Liver (tissue), 3 donors: ENCODE measurements around the gene KANSL1L.

Experiments used
- EGR1 ChIP-seq, 2 donors: IDR thresholded peaks; 2 replicates each; pipeline ENCODE4 v1.6.1; 2016 to 2018; ENCODE audit warnings: antibody characterized with exemption in 2 of 2, low read depth in 2 of 2
- JUND ChIP-seq, 2 donors: IDR thresholded peaks; 2 replicates each; pipeline ENCODE4 v1.6.1; 2016; ENCODE audit warnings: antibody characterized with exemption in 2 of 2
- RAD21 ChIP-seq, 2 donors: IDR thresholded peaks; 2 replicates each; pipeline ENCODE4 v1.6.1; 2016; ENCODE audit warnings: antibody characterized with exemption in 2 of 2, mild to moderate bottlenecking in 2 of 2
- SP1 ChIP-seq: IDR thresholded peaks from 2 replicates; pipeline ENCODE4 v1.6.1; 2018; ENCODE audit warnings: antibody characterized with exemption, mild to moderate bottlenecking
- TAF1 ChIP-seq: conservative IDR thresholded peaks from 2 replicates; pipeline ENCODE4 v1.6.1; 2016; ENCODE audit warnings: antibody characterized with exemption, mild to moderate bottlenecking
- YY1 ChIP-seq: IDR thresholded peaks from 2 replicates; pipeline ENCODE4 v1.6.1; 2016; ENCODE audit warnings: antibody characterized with exemption, mild to moderate bottlenecking
- TF ChIP-seq, protein P1 (sequence below): fragments of 150-350 bp; IDR thresholded peaks from 2 replicates; pipeline ENCODE4 v1.5.1; 2017; ENCODE audit warnings: improper control_type of control experiment, low read depth, low read length; ENCODE audit not compliant: missing input control
- TF ChIP-seq, protein P2 (sequence below): IDR thresholded peaks from 2 replicates; pipeline ENCODE4 v1.6.1; 2016; ENCODE audit warnings: antibody characterized with exemption, mild to moderate bottlenecking
- TF ChIP-seq, protein P3 (sequence below): IDR thresholded peaks from 2 replicates; pipeline ENCODE4 v1.6.1; 2016; ENCODE audit warnings: antibody characterized with exemption
- TF ChIP-seq, protein P4 (sequence below): IDR thresholded peaks from 2 replicates; pipeline ENCODE4 v1.6.1; 2016; ENCODE audit warnings: antibody characterized with exemption
- donor health status: healthy.
- donor health status: healthy.

DNA sequence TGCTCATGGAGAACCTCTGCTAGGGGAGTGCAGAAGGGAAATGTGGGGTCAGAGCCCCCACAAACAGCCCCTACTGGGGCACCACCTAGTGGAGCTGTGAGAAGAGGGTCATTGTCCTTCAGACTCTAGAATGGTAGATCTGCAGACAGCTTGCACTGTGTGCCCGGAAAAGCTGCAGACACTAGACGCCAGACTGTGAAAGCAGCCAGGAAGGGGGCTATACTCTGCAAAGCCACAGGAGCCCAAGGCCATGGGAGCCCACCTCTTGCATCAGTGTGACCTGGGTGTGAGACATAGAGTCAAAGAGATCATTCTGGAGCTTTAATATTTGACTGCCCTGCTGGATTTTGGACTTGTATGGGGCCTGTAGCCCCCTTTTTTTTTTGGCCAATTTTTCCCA lies 107.9 kb downstream of the KANSL1L start:
- TF ChIP-seq, protein P1, sequence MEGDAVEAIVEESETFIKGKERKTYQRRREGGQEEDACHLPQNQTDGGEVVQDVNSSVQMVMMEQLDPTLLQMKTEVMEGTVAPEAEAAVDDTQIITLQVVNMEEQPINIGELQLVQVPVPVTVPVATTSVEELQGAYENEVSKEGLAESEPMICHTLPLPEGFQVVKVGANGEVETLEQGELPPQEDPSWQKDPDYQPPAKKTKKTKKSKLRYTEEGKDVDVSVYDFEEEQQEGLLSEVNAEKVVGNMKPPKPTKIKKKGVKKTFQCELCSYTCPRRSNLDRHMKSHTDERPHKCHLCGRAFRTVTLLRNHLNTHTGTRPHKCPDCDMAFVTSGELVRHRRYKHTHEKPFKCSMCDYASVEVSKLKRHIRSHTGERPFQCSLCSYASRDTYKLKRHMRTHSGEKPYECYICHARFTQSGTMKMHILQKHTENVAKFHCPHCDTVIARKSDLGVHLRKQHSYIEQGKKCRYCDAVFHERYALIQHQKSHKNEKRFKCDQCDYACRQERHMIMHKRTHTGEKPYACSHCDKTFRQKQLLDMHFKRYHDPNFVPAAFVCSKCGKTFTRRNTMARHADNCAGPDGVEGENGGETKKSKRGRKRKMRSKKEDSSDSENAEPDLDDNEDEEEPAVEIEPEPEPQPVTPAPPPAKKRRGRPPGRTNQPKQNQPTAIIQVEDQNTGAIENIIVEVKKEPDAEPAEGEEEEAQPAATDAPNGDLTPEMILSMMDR, result no peak
- TF ChIP-seq, protein P2, sequence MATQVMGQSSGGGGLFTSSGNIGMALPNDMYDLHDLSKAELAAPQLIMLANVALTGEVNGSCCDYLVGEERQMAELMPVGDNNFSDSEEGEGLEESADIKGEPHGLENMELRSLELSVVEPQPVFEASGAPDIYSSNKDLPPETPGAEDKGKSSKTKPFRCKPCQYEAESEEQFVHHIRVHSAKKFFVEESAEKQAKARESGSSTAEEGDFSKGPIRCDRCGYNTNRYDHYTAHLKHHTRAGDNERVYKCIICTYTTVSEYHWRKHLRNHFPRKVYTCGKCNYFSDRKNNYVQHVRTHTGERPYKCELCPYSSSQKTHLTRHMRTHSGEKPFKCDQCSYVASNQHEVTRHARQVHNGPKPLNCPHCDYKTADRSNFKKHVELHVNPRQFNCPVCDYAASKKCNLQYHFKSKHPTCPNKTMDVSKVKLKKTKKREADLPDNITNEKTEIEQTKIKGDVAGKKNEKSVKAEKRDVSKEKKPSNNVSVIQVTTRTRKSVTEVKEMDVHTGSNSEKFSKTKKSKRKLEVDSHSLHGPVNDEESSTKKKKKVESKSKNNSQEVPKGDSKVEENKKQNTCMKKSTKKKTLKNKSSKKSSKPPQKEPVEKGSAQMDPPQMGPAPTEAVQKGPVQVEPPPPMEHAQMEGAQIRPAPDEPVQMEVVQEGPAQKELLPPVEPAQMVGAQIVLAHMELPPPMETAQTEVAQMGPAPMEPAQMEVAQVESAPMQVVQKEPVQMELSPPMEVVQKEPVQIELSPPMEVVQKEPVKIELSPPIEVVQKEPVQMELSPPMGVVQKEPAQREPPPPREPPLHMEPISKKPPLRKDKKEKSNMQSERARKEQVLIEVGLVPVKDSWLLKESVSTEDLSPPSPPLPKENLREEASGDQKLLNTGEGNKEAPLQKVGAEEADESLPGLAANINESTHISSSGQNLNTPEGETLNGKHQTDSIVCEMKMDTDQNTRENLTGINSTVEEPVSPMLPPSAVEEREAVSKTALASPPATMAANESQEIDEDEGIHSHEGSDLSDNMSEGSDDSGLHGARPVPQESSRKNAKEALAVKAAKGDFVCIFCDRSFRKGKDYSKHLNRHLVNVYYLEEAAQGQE, result no peak
- no peak for TF ChIP-seq JUND (IDR thresholded peaks at IDR 0.05)
- TF ChIP-seq RAD21 (IDR thresholded peaks at IDR 0.05), result no peak
- TF ChIP-seq YY1, result no peak
- no peak for TF ChIP-seq TAF1
- TF ChIP-seq, protein P3, sequence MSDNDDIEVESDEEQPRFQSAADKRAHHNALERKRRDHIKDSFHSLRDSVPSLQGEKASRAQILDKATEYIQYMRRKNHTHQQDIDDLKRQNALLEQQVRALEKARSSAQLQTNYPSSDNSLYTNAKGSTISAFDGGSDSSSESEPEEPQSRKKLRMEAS, result no peak
- TF ChIP-seq SP1, result no peak
- TF ChIP-seq, protein P4, sequence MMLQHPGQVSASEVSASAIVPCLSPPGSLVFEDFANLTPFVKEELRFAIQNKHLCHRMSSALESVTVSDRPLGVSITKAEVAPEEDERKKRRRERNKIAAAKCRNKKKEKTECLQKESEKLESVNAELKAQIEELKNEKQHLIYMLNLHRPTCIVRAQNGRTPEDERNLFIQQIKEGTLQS, result no peak
- no peak for TF ChIP-seq EGR1 (IDR thresholded peaks at IDR 0.05; ENCODE audit: low read depth in 2 of 2)
